Esophagus squamous epithelium (tissue), 5 donors: ENCODE results near the gene SLC2A6. TPM values are rescaled to one million over a fixed set of nuclear protein-coding genes. Genes with fewer than 3 reads are reported as not detected.

ENCODE experiments used
- DNase-seq: peaks from one replicate; lab custom pipeline; 2025; lab: John Stamatoyannopoulos, UW
- H3K27ac ChIP-seq, 4 donors: fragments of 200-600 bp; sonication (generic); one replicate each; pipeline ENCODE4 v1.5.1; 2016 to 2019; ENCODE audit warnings: mild to moderate bottlenecking in 1 of 4
- H3K27me3 ChIP-seq, 4 donors: fragments of 200-600 bp; sonication (generic); 1 replicate in 3 of 4; 2 replicates in 1 of 4; pipeline versions ENCODE4 v1.5.1 to v1.6.0; 2017 to 2021; ENCODE audit warnings: antibody characterized with exemption in 1 of 4
- H3K36me3 ChIP-seq, 3 donors: fragments of 200-600 bp; sonication (generic); one replicate each; pipeline ENCODE4 v1.5.1; 2016 to 2019
- H3K4me1 ChIP-seq, 3 donors: fragments of 200-600 bp; sonication (generic); one replicate each; pipeline ENCODE4 v1.5.1; 2017 to 2019
- H3K4me3 ChIP-seq, 4 donors: fragments of 200-600 bp; sonication (generic); 1 replicate in 3 of 4; 2 replicates in 1 of 4; pipeline ENCODE4 v1.5.1; 2016 to 2019; ENCODE audit warnings: mild to moderate bottlenecking in 2 of 4, moderate library complexity in 1 of 4
- H3K9me3 ChIP-seq, 3 donors: fragments of 200-600 bp; sonication (generic); one replicate each; pipeline ENCODE4 v1.5.1; 2016 to 2019
- CTCF ChIP-seq, 6 experiments: fragments of 450-650 bp in 4 of 6; fragments of 200-600 bp in 2 of 6; sonication (generic) in 2 of 6; IDR thresholded peaks; one replicate each; pipeline ENCODE4 v1.5.1; 2016 to 2019; ENCODE audit warnings: antibody characterized with exemption in 6 of 6, mild to moderate bottlenecking in 4 of 6, moderate library complexity in 4 of 6
- POLR2A ChIP-seq, 4 donors: fragments of 450-650 bp; IDR thresholded peaks; one replicate each; pipeline ENCODE4 v1.6.1; 2017; ENCODE audit warnings: antibody characterized with exemption in 4 of 4, mild to moderate bottlenecking in 4 of 4, moderate library complexity in 3 of 4
- WGBS, 2 donors: methylation state at CpG; one replicate each; pipeline ENCODE4 v1.1.5; 2018; 5-methylcytosine and 5-hydroxymethylcytosine counted together
- intact Hi-C: fragments of 100-400 bp; cut with DNase I; formaldehyde crosslinking; loops from one replicate; pipeline ENCODE4 v1.15.0; 2022
- total RNA-seq, 4 donors: library from RNA; depleted of rRNA; stranded (reverse); fragments of >200 nt; gene quantifications; one replicate each; pipeline ENCODE4 v1.1.0, GENCODE V29; 2016
- donor health status: DM: yes; HTN: yes; CAD: no.

SLC2A6 gene
- total RNA-seq, 4 donors from 2014 or later: 0.42 to 1.1 (median 0.85) TPM

DNA sequence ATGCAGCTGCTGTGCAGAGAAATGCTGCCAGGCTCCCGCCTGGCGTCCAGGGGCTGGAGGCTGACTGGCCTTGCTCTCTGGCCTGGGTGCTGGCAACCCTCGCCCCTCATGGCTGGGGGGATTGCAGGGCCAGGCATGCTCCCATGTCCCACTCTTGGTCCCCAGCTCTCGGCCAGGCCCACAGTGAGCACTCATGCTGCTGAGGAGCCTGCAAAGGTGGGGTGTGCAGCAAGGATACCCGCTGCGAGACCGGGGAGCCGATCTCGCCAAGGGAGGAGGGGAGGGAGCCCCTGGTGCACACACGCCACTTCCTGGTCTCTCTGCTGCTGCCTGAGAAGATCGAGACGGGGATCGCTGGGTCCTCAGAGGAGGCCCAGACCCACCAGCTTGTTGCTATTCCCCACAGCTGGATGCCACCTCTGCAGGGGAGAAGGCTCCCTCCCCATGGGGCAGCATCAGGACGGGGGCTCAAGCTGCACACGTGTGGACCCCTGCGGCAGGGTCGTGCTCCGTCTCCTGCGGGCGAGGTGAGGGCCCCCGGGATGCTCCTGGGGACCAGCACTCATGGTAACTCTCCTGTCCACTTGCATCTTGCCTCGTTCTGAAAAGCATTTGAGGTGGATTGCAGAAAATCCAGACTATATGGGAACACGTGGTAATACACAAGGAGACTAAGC, 33.5 kb downstream of the SLC2A6 start:
- Histone ChIP-seq H3K4me1 (peaks cover 0 to 10% (median 0%) of the 10 kb centered on the region in 3 donors), H3K4me3 (no peak overlapping the region), H3K9me3 (no peaks in the 10 kb centered on the region), H3K27ac (no peak overlapping the region), H3K27me3 (peaks cover 0 to 4% (median 0%) of the 10 kb centered on the region in 4 donors), H3K36me3 (no peaks in the 10 kb centered on the region)
- TF ChIP-seq POLR2A (IDR thresholded peaks at IDR 0.05) (no peak), CTCF (IDR thresholded peaks at IDR 0.05) (no peak)
- WGBS, 2 donors: 32 to 77% methylated on average over 4 to 11 of the region's 23 CpGs
- no peak for DNase-seq
- intact Hi-C loops: no loop called here

DNA sequence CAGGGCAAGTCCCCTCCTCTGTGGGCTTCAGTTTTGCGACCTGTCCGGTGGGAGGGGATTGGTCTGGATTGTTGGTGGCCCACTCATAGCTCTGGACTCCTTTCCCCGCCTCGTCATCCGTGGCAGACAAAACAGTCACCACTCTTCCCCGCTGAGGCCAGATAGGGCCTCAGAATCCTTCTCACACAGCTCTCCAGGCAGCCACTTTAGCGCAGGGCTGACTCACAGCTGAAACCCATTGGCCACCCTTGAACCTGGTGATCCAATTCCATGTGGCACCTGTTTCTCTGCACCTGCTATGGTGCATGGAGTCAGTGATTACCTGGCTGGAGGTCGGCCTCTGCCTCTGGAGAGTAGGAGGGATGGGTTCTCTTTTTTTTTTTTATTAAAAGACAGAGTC, 34.9 kb downstream of the SLC2A6 start:
- DNase-seq: no peak
- intact Hi-C loops: no loop called here
- Histone ChIP-seq H3K36me3 (no peaks in the 10 kb centered on the region), H3K9me3 (no peaks in the 10 kb centered on the region), H3K27me3 (peaks cover 0 to 4% (median 0%) of the 10 kb centered on the region in 4 donors), H3K4me3 (no peak overlapping the region), H3K4me1 (no peaks in the 10 kb centered on the region), H3K27ac (no peak overlapping the region)
- TF ChIP-seq POLR2A (IDR thresholded peaks at IDR 0.05): no peak
- no peak for TF ChIP-seq CTCF (IDR thresholded peaks at IDR 0.05)
- WGBS, 2 donors: 67 to 79% methylated on average over 8 of the region's 8 CpGs

- Histone ChIP-seq H3K27ac (no peak overlapping the region), H3K27me3 (peaks cover 0 to 4% (median 0%) of the 10 kb centered on the region in 4 donors), H3K4me3 (no peak overlapping the region), H3K9me3 (no peaks in the 10 kb centered on the region), H3K36me3 (no peaks in the 10 kb centered on the region), H3K4me1 (no peaks in the 10 kb centered on the region)
- TF ChIP-seq POLR2A (IDR thresholded peaks at IDR 0.05): no peak
- no peak for TF ChIP-seq CTCF (IDR thresholded peaks at IDR 0.05)
- intact Hi-C loops: no loop called here
- 60% methylated on average over 1 of the region's 15 CpGs; no CpG with 5 or more reads in 1 of the 2 donors for WGBS, 2 donors
- DNase-seq: no peak
Observed at GRCh38 chr9:133443248-133443647, 35.7 kb downstream of the SLC2A6 start.

- Histone ChIP-seq H3K9me3 (no peaks in the 10 kb centered on the region), H3K36me3 (no peaks in the 10 kb centered on the region), H3K27me3 (peaks cover 0 to 4% (median 0%) of the 10 kb centered on the region in 4 donors), H3K27ac (no peak overlapping the region), H3K4me1 (no peaks in the 10 kb centered on the region), H3K4me3 (no peak overlapping the region)
- DNase-seq: no peak
- 80 to 83% methylated on average over 1 to 5 of the region's 5 CpGs for WGBS, 2 donors
- intact Hi-C loops: no loop called here
- TF ChIP-seq CTCF (IDR thresholded peaks at IDR 0.05): no peak
- TF ChIP-seq POLR2A (IDR thresholded peaks at IDR 0.05): no peak
Observed at GRCh38 chr9:133441571-133441970, 37.3 kb downstream of the SLC2A6 start.

GRCh38 chr9:133440874-133441273, 38.0 kb downstream of the SLC2A6 start:
- 45 to 77% methylated on average over 8 to 9 of the region's 12 CpGs for WGBS, 2 donors

More at GRCh38 chr9:133440874-133441273, 38.0 kb downstream of the SLC2A6 start:
- intact Hi-C loops: no loop called here
- no peak overlapping the region for H3K4me3 ChIP-seq
- no peak for DNase-seq
- no peak for TF ChIP-seq CTCF (IDR thresholded peaks at IDR 0.05)
- TF ChIP-seq POLR2A (IDR thresholded peaks at IDR 0.05): no peak
- no peak overlapping the region for H3K27ac ChIP-seq
- H3K27me3 ChIP-seq: peaks cover 0 to 4% (median 0%) of the 10 kb centered on the region in 4 donors
- H3K4me1 ChIP-seq: no peaks in the 10 kb centered on the region
- H3K36me3 ChIP-seq: no peaks in the 10 kb centered on the region
- H3K9me3 ChIP-seq: no peaks in the 10 kb centered on the region
